ENCODE data around the gene PER3.

PER3 gene

GRCh38 chr1:7885513-7886404 is 101.7 kb downstream of the PER3 start:
- no peaks in the 10 kb centered on the region for H3K9me3 ChIP-seq (ENCODE audit: control insufficient read depth, insufficient read depth, low read depth, low read length)
- no peak overlapping the region for H3K4me3 ChIP-seq (ENCODE audit: low read depth, low read length)
- no peak overlapping the region for H3K27ac ChIP-seq (ENCODE audit: extremely low read depth, low read depth, low read length)
- H3K36me3 ChIP-seq (ENCODE audit: control insufficient read depth in 2 of 2, insufficient read depth in 1 of 2, low read length in 2 of 2) = no peaks in the 10 kb centered on the region
- H3K4me1 ChIP-seq (ENCODE audit: control insufficient read depth, insufficient read depth, low read length) = no peaks in the 10 kb centered on the region
- CTCF ChIA-PET = interaction anchor here (0.7 kb wide), 1 partner anchor 217 kb away, joined by 3 read pairs; no protein-coding TSS in a partner anchor
- POLR2A ChIA-PET = no interaction called here
- TF ChIP-seq ZNF37A (tag by site-specific recombination; IDR thresholded peaks at IDR 0.05) (no peak), PATZ1 (tag by site-specific recombination; IDR thresholded peaks at IDR 0.05) (no peak), ZEB2 (tag by site-specific recombination; IDR thresholded peaks at IDR 0.05) (peak; percentile 25; the same call in 1 of the 2 replicates), ZNF747 (tag by site-specific recombination; IDR thresholded peaks at IDR 0.05) (no peak), ZNF660 (tag by site-specific recombination; IDR thresholded peaks at IDR 0.05) (no peak), GLI2 (tag by site-specific recombination; IDR thresholded peaks at IDR 0.05; ENCODE audit: borderline replicate concordance, low read depth) (no peak), SCRT2 (tag by site-specific recombination; IDR thresholded peaks at IDR 0.05) (no peak), ZNF266 (tag by site-specific recombination; IDR thresholded peaks at IDR 0.05; ENCODE audit: low read depth) (no peak), GFI1B (tag by site-specific recombination; IDR thresholded peaks at IDR 0.05) (no peak), SP2 (tag by site-specific recombination; IDR thresholded peaks at IDR 0.05) (peak; percentile 22; the same call in 1 of the 2 replicates), ZNF664 (tag by site-specific recombination; IDR thresholded peaks at IDR 0.05) (no peak), ZNF10 (tag by site-specific recombination; IDR thresholded peaks at IDR 0.05) (no peak), ZNF114 (tag by site-specific recombination; IDR thresholded peaks at IDR 0.05) (no peak), KLF8 (tag by site-specific recombination; IDR thresholded peaks at IDR 0.05) (peak; percentile 46; the same call in 1 of the 2 replicates), REPIN1 (tag by site-specific recombination; IDR thresholded peaks at IDR 0.05; ENCODE audit: low read depth) (no peak), ZNF311 (tag by site-specific recombination; IDR thresholded peaks at IDR 0.05; ENCODE audit: borderline replicate concordance) (no peak), ZFP69B (tag by site-specific recombination; IDR thresholded peaks at IDR 0.05) (no peak), ZNF514 (tag by site-specific recombination; IDR thresholded peaks at IDR 0.05) (no peak), ZNF626 (tag by site-specific recombination; IDR thresholded peaks at IDR 0.05) (no peak), ZNF274 (IDR thresholded peaks at IDR 0.05; ENCODE audit: low read length) (no peak), ZNF274 (tag by site-specific recombination; IDR thresholded peaks at IDR 0.05; ENCODE audit: borderline replicate concordance) (no peak), ZNF138 (tag by site-specific recombination; IDR thresholded peaks at IDR 0.05; ENCODE audit: borderline replicate concordance) (no peak), ZNF140 (tag by site-specific recombination; IDR thresholded peaks at IDR 0.05) (no peak), ZNF211 (tag by site-specific recombination; IDR thresholded peaks at IDR 0.05; ENCODE audit: low read depth) (no peak), KLF1 (tag by site-specific recombination; IDR thresholded peaks at IDR 0.05) (peak; percentile 97), KLF9 (tag by site-specific recombination; IDR thresholded peaks at IDR 0.05; ENCODE audit: low read depth) (peak; percentile 77), SP3 (tag by site-specific recombination; IDR thresholded peaks at IDR 0.05) (peak; percentile 26; the same call in 1 of the 2 replicates), ZNF174 (tag by site-specific recombination; IDR thresholded peaks at IDR 0.05) (no peak)
- TF ChIP-seq, protein P1, sequence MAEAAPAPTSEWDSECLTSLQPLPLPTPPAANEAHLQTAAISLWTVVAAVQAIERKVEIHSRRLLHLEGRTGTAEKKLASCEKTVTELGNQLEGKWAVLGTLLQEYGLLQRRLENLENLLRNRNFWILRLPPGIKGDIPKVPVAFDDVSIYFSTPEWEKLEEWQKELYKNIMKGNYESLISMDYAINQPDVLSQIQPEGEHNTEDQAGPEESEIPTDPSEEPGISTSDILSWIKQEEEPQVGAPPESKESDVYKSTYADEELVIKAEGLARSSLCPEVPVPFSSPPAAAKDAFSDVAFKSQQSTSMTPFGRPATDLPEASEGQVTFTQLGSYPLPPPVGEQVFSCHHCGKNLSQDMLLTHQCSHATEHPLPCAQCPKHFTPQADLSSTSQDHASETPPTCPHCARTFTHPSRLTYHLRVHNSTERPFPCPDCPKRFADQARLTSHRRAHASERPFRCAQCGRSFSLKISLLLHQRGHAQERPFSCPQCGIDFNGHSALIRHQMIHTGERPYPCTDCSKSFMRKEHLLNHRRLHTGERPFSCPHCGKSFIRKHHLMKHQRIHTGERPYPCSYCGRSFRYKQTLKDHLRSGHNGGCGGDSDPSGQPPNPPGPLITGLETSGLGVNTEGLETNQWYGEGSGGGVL (tag by site-specific recombination; IDR thresholded peaks at IDR 0.05) = no peak
- TF ChIP-seq, protein P2, sequence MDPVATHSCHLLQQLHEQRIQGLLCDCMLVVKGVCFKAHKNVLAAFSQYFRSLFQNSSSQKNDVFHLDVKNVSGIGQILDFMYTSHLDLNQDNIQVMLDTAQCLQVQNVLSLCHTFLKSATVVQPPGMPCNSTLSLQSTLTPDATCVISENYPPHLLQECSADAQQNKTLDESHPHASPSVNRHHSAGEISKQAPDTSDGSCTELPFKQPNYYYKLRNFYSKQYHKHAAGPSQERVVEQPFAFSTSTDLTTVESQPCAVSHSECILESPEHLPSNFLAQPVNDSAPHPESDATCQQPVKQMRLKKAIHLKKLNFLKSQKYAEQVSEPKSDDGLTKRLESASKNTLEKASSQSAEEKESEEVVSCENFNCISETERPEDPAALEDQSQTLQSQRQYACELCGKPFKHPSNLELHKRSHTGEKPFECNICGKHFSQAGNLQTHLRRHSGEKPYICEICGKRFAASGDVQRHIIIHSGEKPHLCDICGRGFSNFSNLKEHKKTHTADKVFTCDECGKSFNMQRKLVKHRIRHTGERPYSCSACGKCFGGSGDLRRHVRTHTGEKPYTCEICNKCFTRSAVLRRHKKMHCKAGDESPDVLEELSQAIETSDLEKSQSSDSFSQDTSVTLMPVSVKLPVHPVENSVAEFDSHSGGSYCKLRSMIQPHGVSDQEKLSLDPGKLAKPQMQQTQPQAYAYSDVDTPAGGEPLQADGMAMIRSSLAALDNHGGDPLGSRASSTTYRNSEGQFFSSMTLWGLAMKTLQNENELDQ (tag by site-specific recombination; IDR thresholded peaks at IDR 0.05; ENCODE audit: low read depth) = no peak
- TF ChIP-seq, protein P3, sequence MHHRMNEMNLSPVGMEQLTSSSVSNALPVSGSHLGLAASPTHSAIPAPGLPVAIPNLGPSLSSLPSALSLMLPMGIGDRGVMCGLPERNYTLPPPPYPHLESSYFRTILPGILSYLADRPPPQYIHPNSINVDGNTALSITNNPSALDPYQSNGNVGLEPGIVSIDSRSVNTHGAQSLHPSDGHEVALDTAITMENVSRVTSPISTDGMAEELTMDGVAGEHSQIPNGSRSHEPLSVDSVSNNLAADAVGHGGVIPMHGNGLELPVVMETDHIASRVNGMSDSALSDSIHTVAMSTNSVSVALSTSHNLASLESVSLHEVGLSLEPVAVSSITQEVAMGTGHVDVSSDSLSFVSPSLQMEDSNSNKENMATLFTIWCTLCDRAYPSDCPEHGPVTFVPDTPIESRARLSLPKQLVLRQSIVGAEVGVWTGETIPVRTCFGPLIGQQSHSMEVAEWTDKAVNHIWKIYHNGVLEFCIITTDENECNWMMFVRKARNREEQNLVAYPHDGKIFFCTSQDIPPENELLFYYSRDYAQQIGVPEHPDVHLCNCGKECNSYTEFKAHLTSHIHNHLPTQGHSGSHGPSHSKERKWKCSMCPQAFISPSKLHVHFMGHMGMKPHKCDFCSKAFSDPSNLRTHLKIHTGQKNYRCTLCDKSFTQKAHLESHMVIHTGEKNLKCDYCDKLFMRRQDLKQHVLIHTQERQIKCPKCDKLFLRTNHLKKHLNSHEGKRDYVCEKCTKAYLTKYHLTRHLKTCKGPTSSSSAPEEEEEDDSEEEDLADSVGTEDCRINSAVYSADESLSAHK (tag by site-specific recombination; IDR thresholded peaks at IDR 0.05) = no peak

All from HEK293 (cell line).